Bronchial epithelial cell (primary cell): ENCODE results near the gene USP6NL. TPM values are rescaled to one million over a fixed set of nuclear protein-coding genes. Genes with fewer than 3 reads are reported as not detected.

Source experiments
- DNase-seq: peaks from one replicate; pipeline ENCODE4 v3.0.0-alpha.2; 2010; ENCODE audit warnings: low read depth
- FAIRE-seq: peaks from 2 replicates; lab custom pipeline; 2011; peaks lifted over from hg19 to GRCh38; lab: Jason Lieb, UNC
- H3K27me3 ChIP-seq: 2 replicates; pipeline ENCODE4 v1.5.1; 2011; ENCODE audit warnings: low read length; ENCODE audit not compliant: control insufficient read depth, insufficient read depth
- H3K36me3 ChIP-seq: 2 replicates; pipeline ENCODE4 v1.5.1; 2011; ENCODE audit warnings: low read length; ENCODE audit not compliant: control insufficient read depth, insufficient read depth
- H3K4me3 ChIP-seq: 2 replicates; pipeline ENCODE4 v1.5.1; 2011; ENCODE audit warnings: mild to moderate bottlenecking, low read depth, low read length, control low read depth
- total RNA-seq: library from RNA; depleted of rRNA; stranded (reverse); fragments of >200 nt; gene quantifications from 2 replicates; pipeline ENCODE4 v1.2.1, GENCODE V29; 2014
- TF ChIP-seq, protein P1 (sequence below): IDR thresholded peaks from 2 replicates; pipeline ENCODE4 v1.5.1; 2011; ENCODE audit warnings: mild to moderate bottlenecking, moderate library complexity, low read length, control low read depth, inconsistent platforms; ENCODE audit not compliant: insufficient read depth, severe bottlenecking

USP6NL gene
- total RNA-seq, 1 donor from 2014 or later, result 8.7 TPM

GRCh38 chr10:11520892-11521291, 90.6 kb downstream of the USP6NL start:
- Histone ChIP-seq H3K27me3 (no peaks in the 10 kb centered on the region), H3K4me3 (no peak overlapping the region), H3K36me3 (no peaks in the 10 kb centered on the region)
- TF ChIP-seq, protein P1, sequence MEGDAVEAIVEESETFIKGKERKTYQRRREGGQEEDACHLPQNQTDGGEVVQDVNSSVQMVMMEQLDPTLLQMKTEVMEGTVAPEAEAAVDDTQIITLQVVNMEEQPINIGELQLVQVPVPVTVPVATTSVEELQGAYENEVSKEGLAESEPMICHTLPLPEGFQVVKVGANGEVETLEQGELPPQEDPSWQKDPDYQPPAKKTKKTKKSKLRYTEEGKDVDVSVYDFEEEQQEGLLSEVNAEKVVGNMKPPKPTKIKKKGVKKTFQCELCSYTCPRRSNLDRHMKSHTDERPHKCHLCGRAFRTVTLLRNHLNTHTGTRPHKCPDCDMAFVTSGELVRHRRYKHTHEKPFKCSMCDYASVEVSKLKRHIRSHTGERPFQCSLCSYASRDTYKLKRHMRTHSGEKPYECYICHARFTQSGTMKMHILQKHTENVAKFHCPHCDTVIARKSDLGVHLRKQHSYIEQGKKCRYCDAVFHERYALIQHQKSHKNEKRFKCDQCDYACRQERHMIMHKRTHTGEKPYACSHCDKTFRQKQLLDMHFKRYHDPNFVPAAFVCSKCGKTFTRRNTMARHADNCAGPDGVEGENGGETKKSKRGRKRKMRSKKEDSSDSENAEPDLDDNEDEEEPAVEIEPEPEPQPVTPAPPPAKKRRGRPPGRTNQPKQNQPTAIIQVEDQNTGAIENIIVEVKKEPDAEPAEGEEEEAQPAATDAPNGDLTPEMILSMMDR, result no peak
- DNase-seq (no peak), FAIRE-seq (no peak)

DNA sequence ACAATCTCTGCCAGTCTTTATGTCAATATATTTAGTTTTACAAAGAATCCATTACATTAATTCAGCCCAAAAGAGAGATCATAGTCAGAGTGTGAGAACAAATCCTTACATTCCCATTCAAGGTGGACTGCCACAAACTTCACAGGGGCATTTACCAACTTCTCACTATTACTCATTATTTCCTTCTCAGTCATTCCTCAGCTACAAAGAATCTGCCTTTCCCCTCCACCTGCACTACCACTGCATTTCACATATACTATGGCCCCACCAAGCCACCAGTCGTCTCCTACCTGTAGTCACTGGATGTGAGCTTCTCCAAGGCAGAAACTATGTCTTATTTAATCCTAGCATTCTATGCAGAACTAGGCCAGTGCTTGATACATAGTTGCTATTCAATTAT, 94.3 kb downstream of the USP6NL start:
- Histone ChIP-seq H3K4me3 (no peak overlapping the region), H3K27me3 (no peaks in the 10 kb centered on the region), H3K36me3 (no peaks in the 10 kb centered on the region)
- DNase-seq (peak; percentile 72), FAIRE-seq (no peak)
- TF ChIP-seq, protein P1, result no peak

- Histone ChIP-seq H3K36me3 (no peaks in the 10 kb centered on the region), H3K27me3 (no peaks in the 10 kb centered on the region), H3K4me3 (no peak overlapping the region)
- DNase-seq, result no peak
- TF ChIP-seq, protein P1, result no peak
- no peak for FAIRE-seq
Observed at GRCh38 chr10:11516431-11516746, 95.1 kb downstream of the USP6NL start.

- FAIRE-seq (no peak), DNase-seq (peak; percentile 66)
- Histone ChIP-seq H3K4me3 (no peak overlapping the region), H3K36me3 (no peaks in the 10 kb centered on the region), H3K27me3 (no peaks in the 10 kb centered on the region)
- TF ChIP-seq, protein P1, result peak; percentile 74
Observed at GRCh38 chr10:11515596-11516430, 95.6 kb downstream of the USP6NL start.

- DNase-seq, result no peak
- no peak overlapping the region for H3K4me3 ChIP-seq
- no peak for FAIRE-seq
- no peaks in the 10 kb centered on the region for H3K36me3 ChIP-seq
- TF ChIP-seq, protein P1, result no peak
- H3K27me3 ChIP-seq, result no peaks in the 10 kb centered on the region
Observed at GRCh38 chr10:11513727-11514126, 97.7 kb downstream of the USP6NL start.
